ENCODE measurements around the gene UBIAD1. TPM values are rescaled to one million over a fixed set of nuclear protein-coding genes. Genes with fewer than 3 reads are reported as not detected.

Gene UBIAD1
- total and polyA plus RNA-seq, 2 of the 13 experiments (the other 11 are each of a cell fraction or from before 2014, with no cell fraction given) = 16.9 to 20.4 TPM

- peak; percentile 62; the same call in 1 of the 2 replicates for TF ChIP-seq ZFP91 (CRISPR knock-in tag; IDR thresholded peaks at IDR 0.05; ENCODE audit: borderline replicate concordance)
- TF ChIP-seq TBX3 (IDR thresholded peaks at IDR 0.05; ENCODE audit: borderline replicate concordance) = no peak
- TF ChIP-seq ZBTB4 (CRISPR knock-in tag; IDR thresholded peaks at IDR 0.05; ENCODE audit: borderline replicate concordance) = no peak
- 0 out of 2 replicates have a peak, but pooled peaks have one; percentile 4 for TF ChIP-seq E2F1 (CRISPR knock-in tag; IDR thresholded peaks at IDR 0.05)
- no peak; the same call in 1 of the 2 replicates for TF ChIP-seq PAX8 (CRISPR knock-in tag; IDR thresholded peaks at IDR 0.05; ENCODE audit: borderline replicate concordance)
- TF ChIP-seq ZNF503 (CRISPR knock-in tag; IDR thresholded peaks at IDR 0.05) = no peak
- TF ChIP-seq DMAP1 (CRISPR knock-in tag; IDR thresholded peaks at IDR 0.05) = peak; percentile 54; the same call in 1 of the 2 replicates
- TF ChIP-seq ZNF343 (CRISPR knock-in tag; IDR thresholded peaks at IDR 0.05) = no peak; the same call in 1 of the 2 replicates
- TF ChIP-seq FOXK1 (CRISPR knock-in tag; IDR thresholded peaks at IDR 0.05; ENCODE audit: borderline replicate concordance, low read depth) = no peak
- no peak for TF ChIP-seq NFE2 (CRISPR knock-in tag; IDR thresholded peaks at IDR 0.05)
Observed at GRCh38 chr1:11273595-11274234, 717 bp downstream of the UBIAD1 start (continued).

All from HepG2 (cell line).